Measurements from ENCODE around the gene SHANK1. TPM values are rescaled to one million over a fixed set of nuclear protein-coding genes. Genes with fewer than 3 reads are reported as not detected.

The SHANK1 gene
- polyA plus RNA-seq, 3 donors: not detected

GRCh38 chr19:50668416-50668815 is 51.2 kb downstream of the SHANK1 start:
- H3K4me1 ChIP-seq (ENCODE audit: control insufficient read depth in 1 of 2, insufficient read depth in 2 of 2, low read length in 2 of 2): no peaks in the 10 kb centered on the region
- H3K27ac ChIP-seq (ENCODE audit: low read depth in 1 of 2, low read length in 2 of 2): no peak overlapping the region
- H3K9me3 ChIP-seq (replicated peaks in 1 of 2; ENCODE audit: control insufficient read depth in 1 of 2, insufficient read depth in 1 of 2, low read length in 2 of 2): no peaks in the 10 kb centered on the region
- no peak for DNase-seq
- TF ChIP-seq CTCF (IDR thresholded peaks at IDR 0.05): no peak
- peaks cover 0 to 20% (median 11%) of the 10 kb centered on the region in 7 donors for H3K9me3 Mint-ChIP-seq
- peaks cover 25 to 64% of the 10 kb centered on the region in 2 donors for H3K27me3 ChIP-seq (ENCODE audit: control insufficient read depth in 2 of 2, insufficient read depth in 2 of 2, low read length in 2 of 2)
- no peaks in the 10 kb centered on the region for H3K79me2 ChIP-seq (ENCODE audit: insufficient read depth, low read length)
- no peak overlapping the region for H3K27ac Mint-ChIP-seq
- H2AFZ ChIP-seq (ENCODE audit: insufficient read depth, low read depth, low read length, poor library complexity, severe bottlenecking): no peak overlapping the region
- H3K27me3 Mint-ChIP-seq (ENCODE audit: low read depth in 3 of 3): peaks cover 63 to 94% (median 73%) of the 10 kb centered on the region in 3 donors
- H3K4me1 Mint-ChIP-seq: no peaks in the 10 kb centered on the region
- intact Hi-C loops (cut with micrococcal nuclease): loop anchor here (2.0 to 10.0 kb wide), 2 partner anchors 114 to 116 kb away; no protein-coding TSS in a partner anchor
- H3K36me3 Mint-ChIP-seq: peaks cover 0 to 1% of the 10 kb centered on the region in 2 donors
- no peak overlapping the region for H3K9ac ChIP-seq (ENCODE audit: insufficient read depth, low read length, poor library complexity, severe bottlenecking)
- 3% methylated on average over 47 of the region's 49 CpGs for WGBS (ENCODE audit: insufficient coverage)
- no peak overlapping the region for H3K4me3 ChIP-seq (replicated peaks in 1 of 3; ENCODE audit: low read depth in 2 of 3, low read length in 3 of 3)
- no peaks in the 10 kb centered on the region for H3K36me3 ChIP-seq (replicated peaks in 1 of 2; ENCODE audit: control insufficient read depth in 1 of 2, insufficient read depth in 2 of 2, low read length in 2 of 2)
- H3K4me3 Mint-ChIP-seq: no peak overlapping the region
- H3K4me2 ChIP-seq (replicated peaks; ENCODE audit: extremely low read depth, low read length, poor library complexity, severe bottlenecking): no peak overlapping the region
- H4K20me1 ChIP-seq (ENCODE audit: insufficient read depth, low read length): no peaks in the 10 kb centered on the region

GRCh38 chr19:50667759-50668231 is 51.8 kb downstream of the SHANK1 start:
- Histone ChIP-seq H3K36me3 (replicated peaks in 1 of 2; ENCODE audit: control insufficient read depth in 1 of 2, insufficient read depth in 2 of 2, low read length in 2 of 2) (no peaks in the 10 kb centered on the region), H3K27me3 (ENCODE audit: control insufficient read depth in 2 of 2, insufficient read depth in 2 of 2, low read length in 2 of 2) (peaks cover 27 to 58% of the 10 kb centered on the region in 2 donors), H2AFZ (ENCODE audit: insufficient read depth, low read depth, low read length, poor library complexity, severe bottlenecking) (no peak overlapping the region), H3K4me1 (ENCODE audit: control insufficient read depth in 1 of 2, insufficient read depth in 2 of 2, low read length in 2 of 2) (no peaks in the 10 kb centered on the region), H3K9me3 (replicated peaks in 1 of 2; ENCODE audit: control insufficient read depth in 1 of 2, insufficient read depth in 1 of 2, low read length in 2 of 2) (no peaks in the 10 kb centered on the region), H3K27ac (ENCODE audit: low read depth in 1 of 2, low read length in 2 of 2) (no peak overlapping the region), H3K4me3 (replicated peaks in 1 of 3; ENCODE audit: low read depth in 2 of 3, low read length in 3 of 3) (no peak overlapping the region), H3K9ac (ENCODE audit: insufficient read depth, low read length, poor library complexity, severe bottlenecking) (no peak overlapping the region), H3K4me2 (replicated peaks; ENCODE audit: extremely low read depth, low read length, poor library complexity, severe bottlenecking) (no peak overlapping the region), H3K79me2 (ENCODE audit: insufficient read depth, low read length) (no peaks in the 10 kb centered on the region), H4K20me1 (ENCODE audit: insufficient read depth, low read length) (no peaks in the 10 kb centered on the region)
- TF ChIP-seq CTCF (IDR thresholded peaks at IDR 0.05): no peak
- intact Hi-C loops (cut with micrococcal nuclease): loop anchor here (2.0 to 10.0 kb wide), 2 partner anchors 115 to 117 kb away; no protein-coding TSS in a partner anchor
- peaks cover 0 to 1% of the 10 kb centered on the region in 2 donors for H3K36me3 Mint-ChIP-seq
- H3K4me1 Mint-ChIP-seq: no peaks in the 10 kb centered on the region
- H3K27me3 Mint-ChIP-seq (ENCODE audit: low read depth in 3 of 3): peaks cover 58 to 94% (median 72%) of the 10 kb centered on the region in 3 donors
- no peak overlapping the region for H3K4me3 Mint-ChIP-seq
- H3K27ac Mint-ChIP-seq: no peak overlapping the region
- no peak for DNase-seq
- H3K9me3 Mint-ChIP-seq: peaks cover 0 to 21% (median 12%) of the 10 kb centered on the region in 7 donors
- WGBS (ENCODE audit: insufficient coverage): 8% methylated on average over 57 of the region's 58 CpGs
